ENCODE data around the gene TRIM8. TPM values are rescaled to one million over a fixed set of nuclear protein-coding genes. Genes with fewer than 3 reads are reported as not detected.

The TRIM8 gene
- total RNA-seq, 2 donors from 2014 or later: 27.7 to 32.7 TPM

DNA sequence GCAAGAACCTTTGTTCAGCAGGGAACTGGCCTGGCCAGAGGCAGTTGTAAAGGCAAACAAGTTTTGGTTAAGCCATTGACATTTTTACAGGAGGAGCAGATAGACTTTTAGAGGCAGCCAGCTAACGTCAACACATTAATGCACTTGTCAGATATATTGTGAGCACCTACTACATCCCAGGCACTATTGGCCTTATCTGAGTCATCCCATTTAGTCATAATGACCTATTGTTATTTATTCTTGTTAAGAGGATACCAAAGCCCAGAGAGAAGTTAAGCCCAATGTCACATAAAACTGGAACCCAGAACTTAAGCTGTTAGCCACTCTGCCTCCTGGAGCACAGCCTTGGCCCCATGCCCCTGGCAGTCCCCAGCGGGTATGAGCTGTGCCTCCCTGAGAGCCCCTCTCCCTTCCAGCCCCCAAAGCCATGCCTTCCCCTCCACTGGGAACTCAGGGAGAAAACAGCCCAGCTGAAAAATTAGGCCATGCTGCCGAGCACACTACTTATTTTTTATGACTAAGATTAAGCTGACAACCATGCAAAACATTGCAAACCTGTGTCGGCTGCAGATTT is 32.7 kb upstream of the TRIM8 start:
- Mint-ChIP-seq H3K36me3 (ENCODE audit: low read depth) (peaks cover 9% of the 10 kb centered on the region), H3K4me1 (peaks cover 23% of the 10 kb centered on the region), H3K27me3 (ENCODE audit: insufficient read depth) (no peaks in the 10 kb centered on the region), H3K27ac (no peak overlapping the region), H3K9me3 (no peaks in the 10 kb centered on the region), H3K4me3 (no peak overlapping the region)
- Histone ChIP-seq H3K9ac (ENCODE audit: extremely low read depth, low read length, poor library complexity, severe bottlenecking) (no peak overlapping the region), H3K4me3 (ENCODE audit: low read length) (no peak overlapping the region), H3K36me3 (ENCODE audit: control insufficient read depth, insufficient read depth, low read length) (peaks cover 9% of the 10 kb centered on the region), H3K4me1 (ENCODE audit: control insufficient read depth, insufficient read depth, low read length) (peaks cover 11% of the 10 kb centered on the region), H3K9me3 (ENCODE audit: control insufficient read depth, low read length) (no peaks in the 10 kb centered on the region), H3K27ac (ENCODE audit: low read depth, low read length) (peak overlapping the region; percentile 91), H3K27me3 (ENCODE audit: control insufficient read depth, insufficient read depth, low read length, poor library complexity, severe bottlenecking) (no peaks in the 10 kb centered on the region)
- TF ChIP-seq, protein P1, sequence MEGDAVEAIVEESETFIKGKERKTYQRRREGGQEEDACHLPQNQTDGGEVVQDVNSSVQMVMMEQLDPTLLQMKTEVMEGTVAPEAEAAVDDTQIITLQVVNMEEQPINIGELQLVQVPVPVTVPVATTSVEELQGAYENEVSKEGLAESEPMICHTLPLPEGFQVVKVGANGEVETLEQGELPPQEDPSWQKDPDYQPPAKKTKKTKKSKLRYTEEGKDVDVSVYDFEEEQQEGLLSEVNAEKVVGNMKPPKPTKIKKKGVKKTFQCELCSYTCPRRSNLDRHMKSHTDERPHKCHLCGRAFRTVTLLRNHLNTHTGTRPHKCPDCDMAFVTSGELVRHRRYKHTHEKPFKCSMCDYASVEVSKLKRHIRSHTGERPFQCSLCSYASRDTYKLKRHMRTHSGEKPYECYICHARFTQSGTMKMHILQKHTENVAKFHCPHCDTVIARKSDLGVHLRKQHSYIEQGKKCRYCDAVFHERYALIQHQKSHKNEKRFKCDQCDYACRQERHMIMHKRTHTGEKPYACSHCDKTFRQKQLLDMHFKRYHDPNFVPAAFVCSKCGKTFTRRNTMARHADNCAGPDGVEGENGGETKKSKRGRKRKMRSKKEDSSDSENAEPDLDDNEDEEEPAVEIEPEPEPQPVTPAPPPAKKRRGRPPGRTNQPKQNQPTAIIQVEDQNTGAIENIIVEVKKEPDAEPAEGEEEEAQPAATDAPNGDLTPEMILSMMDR (conservative IDR thresholded peaks at IDR 0.05): no peak
- DNase-seq: no peak
- WGBS, 2 experiments (ENCODE audit: insufficient coverage in 1 of 2, insufficient read length in 1 of 2): 85 to 94% methylated on average over 3 to 4 of the region's 4 CpGs

DNA sequence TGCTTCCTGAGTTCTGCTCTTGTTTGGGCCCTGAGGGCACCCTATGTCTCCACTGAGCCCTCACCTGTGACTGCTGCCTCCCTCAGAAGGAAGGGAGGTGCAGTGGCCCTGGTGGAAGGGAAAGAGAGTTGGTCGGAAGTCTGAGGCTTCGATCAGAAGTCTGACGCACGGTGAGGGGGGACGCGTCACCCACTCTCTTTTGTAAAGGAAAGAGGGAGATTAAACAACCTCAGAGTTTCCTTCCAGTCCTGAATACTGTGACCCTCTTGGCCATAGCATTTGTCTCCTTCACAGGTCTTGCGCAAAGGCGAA is 31.4 kb upstream of the TRIM8 start:
- Histone ChIP-seq H3K27me3 (ENCODE audit: control insufficient read depth, insufficient read depth, low read length, poor library complexity, severe bottlenecking) (no peaks in the 10 kb centered on the region), H3K4me1 (ENCODE audit: control insufficient read depth, insufficient read depth, low read length) (peaks cover 11% of the 10 kb centered on the region), H3K9ac (ENCODE audit: extremely low read depth, low read length, poor library complexity, severe bottlenecking) (no peak overlapping the region), H3K27ac (ENCODE audit: low read depth, low read length) (peak overlapping the region; percentile 91), H3K36me3 (ENCODE audit: control insufficient read depth, insufficient read depth, low read length) (peaks cover 21% of the 10 kb centered on the region), H3K4me3 (ENCODE audit: low read length) (no peak overlapping the region), H3K9me3 (ENCODE audit: control insufficient read depth, low read length) (no peaks in the 10 kb centered on the region)
- Mint-ChIP-seq H3K27ac (peak overlapping the region; percentile 64), H3K4me3 (no peak overlapping the region), H3K4me1 (peaks cover 23% of the 10 kb centered on the region), H3K36me3 (ENCODE audit: low read depth) (peaks cover 12% of the 10 kb centered on the region), H3K9me3 (no peaks in the 10 kb centered on the region), H3K27me3 (ENCODE audit: insufficient read depth) (no peaks in the 10 kb centered on the region)
- no peak for DNase-seq
- WGBS, 2 experiments (ENCODE audit: insufficient coverage in 1 of 2, insufficient read length in 1 of 2): 93 to 98% methylated on average over 7 to 8 of the region's 8 CpGs
- TF ChIP-seq, protein P1 (conservative IDR thresholded peaks at IDR 0.05): no peak

DNA sequence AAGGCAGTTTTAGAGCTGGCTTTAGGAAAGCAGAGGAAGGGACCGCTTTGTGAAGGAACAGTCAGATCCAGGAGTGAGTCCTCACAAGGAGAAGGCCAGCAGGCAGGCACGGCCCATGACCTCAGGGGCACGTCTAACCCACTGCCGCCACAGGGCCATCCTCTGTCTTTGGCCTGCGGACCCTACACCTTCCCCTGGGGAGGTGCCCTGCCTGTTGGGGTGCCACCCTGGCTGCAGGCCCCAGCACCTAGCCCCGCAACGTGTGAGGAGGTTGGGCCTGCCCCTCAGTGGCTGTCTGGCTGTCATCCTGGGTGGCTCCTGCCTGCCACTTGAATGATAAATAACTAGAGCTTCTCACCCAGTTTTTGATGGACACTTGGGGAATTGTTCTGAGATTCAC is 31.0 kb upstream of the TRIM8 start:
- Histone ChIP-seq H3K4me1 (ENCODE audit: control insufficient read depth, insufficient read depth, low read length) (peaks cover 11% of the 10 kb centered on the region), H3K27me3 (ENCODE audit: control insufficient read depth, insufficient read depth, low read length, poor library complexity, severe bottlenecking) (no peaks in the 10 kb centered on the region), H3K9me3 (ENCODE audit: control insufficient read depth, low read length) (no peaks in the 10 kb centered on the region), H3K27ac (ENCODE audit: low read depth, low read length) (peak overlapping the region; percentile 91), H3K4me3 (ENCODE audit: low read length) (no peak overlapping the region), H3K36me3 (ENCODE audit: control insufficient read depth, insufficient read depth, low read length) (peaks cover 24% of the 10 kb centered on the region), H3K9ac (ENCODE audit: extremely low read depth, low read length, poor library complexity, severe bottlenecking) (no peak overlapping the region)
- Mint-ChIP-seq H3K36me3 (ENCODE audit: low read depth) (peaks cover 12% of the 10 kb centered on the region), H3K27me3 (ENCODE audit: insufficient read depth) (no peaks in the 10 kb centered on the region), H3K27ac (peak overlapping the region; percentile 64), H3K9me3 (no peaks in the 10 kb centered on the region), H3K4me1 (peaks cover 26% of the 10 kb centered on the region), H3K4me3 (no peak overlapping the region)
- no peak for DNase-seq
- 86 to 94% methylated on average over 4 to 7 of the region's 7 CpGs for WGBS, 2 experiments (ENCODE audit: insufficient coverage in 1 of 2, insufficient read length in 1 of 2)
- TF ChIP-seq, protein P1 (conservative IDR thresholded peaks at IDR 0.05): no peak

Measured in endodermal cell (in vitro differentiated cells).